Measurements from ENCODE around the gene RTL10.

The RTL10 gene

DNA sequence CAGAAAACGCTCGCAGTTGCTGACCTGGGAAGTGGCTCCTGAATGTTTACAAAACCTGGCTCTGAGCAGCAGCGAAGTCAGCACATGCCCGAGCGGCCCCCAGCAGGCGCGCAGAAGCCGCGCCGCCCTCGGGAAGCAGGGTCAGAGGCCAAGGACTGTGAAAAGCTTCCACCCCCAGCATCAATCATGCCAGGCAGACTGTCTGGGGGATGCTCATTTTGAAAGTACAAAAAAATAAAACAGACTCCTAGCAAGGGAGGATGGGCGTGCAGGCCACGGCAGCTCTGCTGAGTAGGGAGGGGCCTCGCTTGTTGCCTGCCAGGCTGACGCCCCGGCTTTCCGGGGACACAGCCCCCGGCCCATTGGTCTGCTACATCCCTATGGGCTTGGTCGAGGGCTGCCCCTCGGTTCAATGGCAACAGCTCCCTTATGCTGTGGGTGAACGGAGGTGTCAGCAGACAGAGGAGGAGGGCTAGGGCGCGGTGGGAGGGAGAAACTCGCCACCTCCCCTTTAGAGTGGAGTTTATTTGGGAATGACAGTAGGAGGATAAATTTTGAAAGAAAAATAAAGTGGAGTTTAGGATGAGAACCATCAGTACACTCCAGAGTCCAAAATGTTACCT, 37.7 kb upstream of the RTL10 start:
- Histone ChIP-seq H3K4me3 (ENCODE audit: low read length) (peak overlapping the region; percentile 65), H3K27ac (ENCODE audit: low read depth, low read length) (peak overlapping the region; percentile 97), H3K79me2 (ENCODE audit: control insufficient read depth, low read length) (no peaks in the 10 kb centered on the region), H3K4me2 (ENCODE audit: low read length) (peak overlapping the region; percentile 87), H3K9me2 (replicated peaks; ENCODE audit: control insufficient read depth, low read length) (no peaks in the 10 kb centered on the region), H3K27me3 (ENCODE audit: control insufficient read depth, low read length) (no peaks in the 10 kb centered on the region), H4K20me1 (ENCODE audit: control insufficient read depth, insufficient read depth, low read depth, low read length) (no peaks in the 10 kb centered on the region), H3F3A (ENCODE audit: control insufficient read depth, insufficient read depth) (peaks cover 17% of the 10 kb centered on the region), H3K4me1 (ENCODE audit: control insufficient read depth, low read length) (peaks cover 68% of the 10 kb centered on the region), H3K36me3 (ENCODE audit: control insufficient read depth, low read length) (peaks cover 7% of the 10 kb centered on the region), H3K9me3 (ENCODE audit: control insufficient read depth, insufficient read depth, low read length) (no peaks in the 10 kb centered on the region)
- TF ChIP-seq, protein P1, sequence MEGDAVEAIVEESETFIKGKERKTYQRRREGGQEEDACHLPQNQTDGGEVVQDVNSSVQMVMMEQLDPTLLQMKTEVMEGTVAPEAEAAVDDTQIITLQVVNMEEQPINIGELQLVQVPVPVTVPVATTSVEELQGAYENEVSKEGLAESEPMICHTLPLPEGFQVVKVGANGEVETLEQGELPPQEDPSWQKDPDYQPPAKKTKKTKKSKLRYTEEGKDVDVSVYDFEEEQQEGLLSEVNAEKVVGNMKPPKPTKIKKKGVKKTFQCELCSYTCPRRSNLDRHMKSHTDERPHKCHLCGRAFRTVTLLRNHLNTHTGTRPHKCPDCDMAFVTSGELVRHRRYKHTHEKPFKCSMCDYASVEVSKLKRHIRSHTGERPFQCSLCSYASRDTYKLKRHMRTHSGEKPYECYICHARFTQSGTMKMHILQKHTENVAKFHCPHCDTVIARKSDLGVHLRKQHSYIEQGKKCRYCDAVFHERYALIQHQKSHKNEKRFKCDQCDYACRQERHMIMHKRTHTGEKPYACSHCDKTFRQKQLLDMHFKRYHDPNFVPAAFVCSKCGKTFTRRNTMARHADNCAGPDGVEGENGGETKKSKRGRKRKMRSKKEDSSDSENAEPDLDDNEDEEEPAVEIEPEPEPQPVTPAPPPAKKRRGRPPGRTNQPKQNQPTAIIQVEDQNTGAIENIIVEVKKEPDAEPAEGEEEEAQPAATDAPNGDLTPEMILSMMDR (IDR thresholded peaks at IDR 0.05; ENCODE audit: low read depth, low read length, poor library complexity, severe bottlenecking) = no peak
- TF ChIP-seq EZH2phosphoT487 (IDR thresholded peaks at IDR 0.05; ENCODE audit: borderline replicate concordance, low read length) = no peak

DNA sequence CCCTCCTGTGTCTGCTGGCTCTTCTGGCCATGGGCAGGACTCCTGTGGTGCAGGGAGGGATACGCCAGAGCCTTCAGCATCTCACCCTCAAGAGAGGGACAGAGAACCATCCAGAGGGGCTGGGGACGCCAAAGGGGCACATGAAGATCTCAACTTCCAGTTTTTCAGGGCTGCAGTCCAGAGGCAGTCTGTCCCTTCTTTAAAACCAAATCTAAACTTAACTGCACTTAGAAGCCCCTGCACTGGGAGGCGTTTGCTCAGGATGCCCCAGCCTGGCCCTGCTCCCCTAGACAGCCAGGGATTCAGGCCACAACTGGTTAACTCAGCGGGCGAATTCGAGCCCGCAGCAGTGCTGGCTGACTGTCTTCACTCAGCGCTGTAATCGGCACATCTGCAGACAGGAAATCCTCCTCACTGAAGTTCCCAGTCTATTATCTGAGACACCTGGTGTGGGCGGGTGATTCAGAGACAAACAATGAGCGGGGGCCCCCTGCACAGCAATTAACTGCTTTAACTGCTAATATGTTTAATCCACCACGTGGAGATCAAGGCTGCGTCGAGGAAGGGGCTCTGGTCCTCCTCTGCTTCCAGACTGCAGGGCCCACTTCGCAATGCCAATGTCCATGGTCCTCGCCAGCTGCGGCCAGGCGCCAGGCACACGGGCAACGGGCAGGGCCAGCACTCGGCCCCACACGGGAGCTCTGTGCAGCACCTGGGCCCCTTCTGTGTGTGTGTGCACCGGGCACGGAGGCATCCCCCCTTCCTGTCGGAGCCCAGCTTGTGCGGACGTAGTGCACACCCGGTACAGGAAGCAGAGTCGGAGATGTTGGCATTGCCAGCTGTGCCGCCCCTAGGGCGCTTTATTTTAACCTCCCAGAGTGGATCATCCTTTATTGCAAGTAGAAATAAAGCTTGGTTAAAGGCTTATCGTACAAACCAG, 36.9 kb upstream of the RTL10 start:
- Histone ChIP-seq H3K4me1 (ENCODE audit: control insufficient read depth, low read length) (peaks cover 70% of the 10 kb centered on the region), H3K4me3 (ENCODE audit: low read length) (peak overlapping the region; percentile 65), H3K4me2 (ENCODE audit: low read length) (peak overlapping the region; percentile 87)

DNA sequence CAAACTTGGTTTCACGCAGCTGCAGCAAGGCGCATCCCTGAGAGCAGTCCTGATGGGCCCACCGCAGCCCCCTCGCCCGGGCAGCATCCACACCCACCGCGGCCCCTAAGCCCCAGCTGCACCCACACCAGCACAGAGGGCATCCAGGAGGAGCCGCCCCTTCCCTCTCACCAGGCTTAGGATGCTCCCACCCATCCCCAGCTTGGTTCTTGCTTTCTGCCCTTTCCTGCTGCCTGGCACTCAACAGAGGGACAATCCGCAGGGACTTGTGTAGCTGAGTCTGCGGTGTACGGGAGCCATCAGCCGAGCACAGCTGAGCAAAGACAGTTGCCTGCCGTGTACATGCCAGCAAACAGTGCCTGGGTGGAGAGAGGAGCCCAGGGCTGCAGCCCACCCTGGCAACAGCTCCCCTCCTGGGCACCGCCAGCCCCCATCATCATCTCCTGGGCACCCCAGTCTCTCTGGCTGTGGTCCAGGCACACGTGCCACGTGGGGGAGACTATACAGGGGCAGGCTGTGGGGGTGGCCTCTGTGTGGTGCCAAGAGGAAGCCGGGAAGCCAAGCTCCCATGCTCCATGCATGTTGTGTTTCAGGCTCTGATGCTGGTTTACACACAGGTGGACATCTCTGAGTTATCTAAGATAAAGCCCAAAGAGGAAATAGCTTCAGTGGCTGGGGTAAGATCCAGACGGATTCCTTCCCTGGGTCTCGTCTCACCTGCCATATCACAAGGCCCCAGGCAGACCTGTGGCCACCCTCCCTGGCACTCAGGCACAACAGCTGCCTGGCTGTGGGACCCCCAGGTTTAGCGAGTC, 36.0 kb upstream of the RTL10 start:
- Histone ChIP-seq H3K9me2 (replicated peaks; ENCODE audit: control insufficient read depth, low read length) (no peaks in the 10 kb centered on the region), H3K27ac (ENCODE audit: low read depth, low read length) (peak overlapping the region; percentile 97), H3K79me2 (ENCODE audit: control insufficient read depth, low read length) (no peaks in the 10 kb centered on the region), H4K20me1 (ENCODE audit: control insufficient read depth, insufficient read depth, low read depth, low read length) (no peaks in the 10 kb centered on the region), H3K9me3 (ENCODE audit: control insufficient read depth, insufficient read depth, low read length) (no peaks in the 10 kb centered on the region), H3K4me1 (ENCODE audit: control insufficient read depth, low read length) (peaks cover 70% of the 10 kb centered on the region), H3K4me2 (ENCODE audit: low read length) (peak overlapping the region; percentile 87), H3K4me3 (ENCODE audit: low read length) (peak overlapping the region; percentile 65), H3K27me3 (ENCODE audit: control insufficient read depth, low read length) (no peaks in the 10 kb centered on the region), H3K36me3 (ENCODE audit: control insufficient read depth, low read length) (peaks cover 7% of the 10 kb centered on the region), H3F3A (ENCODE audit: control insufficient read depth, insufficient read depth) (peaks cover 17% of the 10 kb centered on the region)
- TF ChIP-seq, protein P1 (IDR thresholded peaks at IDR 0.05; ENCODE audit: low read depth, low read length, poor library complexity, severe bottlenecking) = no peak

More for the DNA sequence above, 36.9 kb upstream of the RTL10 start:
- H3K36me3 ChIP-seq (ENCODE audit: control insufficient read depth, low read length) = peaks cover 7% of the 10 kb centered on the region
- peaks cover 17% of the 10 kb centered on the region for H3F3A ChIP-seq (ENCODE audit: control insufficient read depth, insufficient read depth)
- no peaks in the 10 kb centered on the region for H3K79me2 ChIP-seq (ENCODE audit: control insufficient read depth, low read length)
- no peaks in the 10 kb centered on the region for H3K27me3 ChIP-seq (ENCODE audit: control insufficient read depth, low read length)
- peak overlapping the region; percentile 97 for H3K27ac ChIP-seq (ENCODE audit: low read depth, low read length)
- no peak for TF ChIP-seq EZH2phosphoT487 (IDR thresholded peaks at IDR 0.05; ENCODE audit: borderline replicate concordance, low read length)
- TF ChIP-seq, protein P1 (IDR thresholded peaks at IDR 0.05; ENCODE audit: low read depth, low read length, poor library complexity, severe bottlenecking) = no peak
- no peaks in the 10 kb centered on the region for H3K9me2 ChIP-seq (replicated peaks; ENCODE audit: control insufficient read depth, low read length)
- no peaks in the 10 kb centered on the region for H3K9me3 ChIP-seq (ENCODE audit: control insufficient read depth, insufficient read depth, low read length)
- H4K20me1 ChIP-seq (ENCODE audit: control insufficient read depth, insufficient read depth, low read depth, low read length) = no peaks in the 10 kb centered on the region
